B cell (primary cell): Measurements from ENCODE around the gene LRCH1.

Experiments used
- EZH2 ChIP-seq: IDR thresholded peaks from 2 replicates; pipeline ENCODE4 v1.6.1; 2012; ENCODE audit warnings: borderline replicate concordance, low read depth, mild to moderate bottlenecking, moderate library complexity, low read length; ENCODE audit not compliant: insufficient read depth, poor library complexity, severe bottlenecking
- TF ChIP-seq, protein P1 (sequence below): fragments of 200-600 bp; IDR thresholded peaks from one replicate; pipeline ENCODE4 v1.8.0; 2022; ENCODE audit warnings: antibody characterized with exemption, mild to moderate bottlenecking

DNA sequence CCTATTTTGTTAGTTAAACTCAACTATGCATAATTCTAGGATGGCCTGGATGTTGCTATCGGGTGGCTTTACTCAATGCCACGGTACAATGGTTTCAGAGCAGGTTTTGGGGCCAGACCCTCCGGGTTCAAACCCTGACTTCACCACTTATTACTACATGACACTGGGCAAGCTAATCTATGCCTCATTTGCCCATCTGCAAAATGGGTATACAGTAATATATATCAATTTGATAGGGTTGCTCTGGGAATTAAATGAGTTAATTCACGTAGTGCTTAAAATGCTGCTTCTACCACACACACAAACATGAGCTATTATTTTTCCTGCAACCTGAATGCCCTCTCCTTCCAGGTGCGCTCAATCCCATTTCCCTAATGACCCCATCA lies 243.2 kb downstream of the LRCH1 start:
- TF ChIP-seq, protein P1, sequence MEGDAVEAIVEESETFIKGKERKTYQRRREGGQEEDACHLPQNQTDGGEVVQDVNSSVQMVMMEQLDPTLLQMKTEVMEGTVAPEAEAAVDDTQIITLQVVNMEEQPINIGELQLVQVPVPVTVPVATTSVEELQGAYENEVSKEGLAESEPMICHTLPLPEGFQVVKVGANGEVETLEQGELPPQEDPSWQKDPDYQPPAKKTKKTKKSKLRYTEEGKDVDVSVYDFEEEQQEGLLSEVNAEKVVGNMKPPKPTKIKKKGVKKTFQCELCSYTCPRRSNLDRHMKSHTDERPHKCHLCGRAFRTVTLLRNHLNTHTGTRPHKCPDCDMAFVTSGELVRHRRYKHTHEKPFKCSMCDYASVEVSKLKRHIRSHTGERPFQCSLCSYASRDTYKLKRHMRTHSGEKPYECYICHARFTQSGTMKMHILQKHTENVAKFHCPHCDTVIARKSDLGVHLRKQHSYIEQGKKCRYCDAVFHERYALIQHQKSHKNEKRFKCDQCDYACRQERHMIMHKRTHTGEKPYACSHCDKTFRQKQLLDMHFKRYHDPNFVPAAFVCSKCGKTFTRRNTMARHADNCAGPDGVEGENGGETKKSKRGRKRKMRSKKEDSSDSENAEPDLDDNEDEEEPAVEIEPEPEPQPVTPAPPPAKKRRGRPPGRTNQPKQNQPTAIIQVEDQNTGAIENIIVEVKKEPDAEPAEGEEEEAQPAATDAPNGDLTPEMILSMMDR, result no peak
- no peak for TF ChIP-seq EZH2
